K562 (cell line): ENCODE measurements around the gene SERPINB3. TPM values are rescaled to one million over a fixed set of nuclear protein-coding genes. Genes with fewer than 3 reads are reported as not detected.

ENCODE experiments used
- ATAC-seq: fragments of 200-7000 bp; cut with Tn5 transposase; 3 replicates; pipeline ENCODE4 v1.9.1; 2020; ENCODE audit warnings: moderate library complexity
- BruUV-seq: library from RNA; stranded (reverse); fragments of 400-500 nt; replicated peaks from 2 replicates; lab custom pipeline; 2021; lab: Mats Ljungman, UMichigan
- CTCF ChIA-PET: fragments of 300-600 bp; formaldehyde crosslinking; extraction: SDS; loops from one replicate; lab custom pipeline; 2021; ENCODE audit warnings: low intra/inter-chr PET ratio; lab: Yijun Ruan, JAX
- POLR2A ChIA-PET: fragments of 300-600, 350-650 bp; sonication (Branson Sonifier 250); formaldehyde crosslinking; extraction: SDS; loops from one replicate; lab custom pipeline; 2021; ENCODE audit warnings: antibody characterized with exemption, inconsistent platforms; lab: Yijun Ruan, JAX
- DNase-seq, 4 experiments: peaks; one replicate each; pipeline versions ENCODE4 v3.0.0 to v3.0.0-alpha.2; 2011 to 2018; ENCODE audit warnings: low spot score in 3 of 4, mixed read lengths in 3 of 4; ENCODE audit errors: extremely low read depth in 1 of 4
- FAIRE-seq: peaks from 2 replicates; lab custom pipeline; 2011; peaks lifted over from hg19 to GRCh38; lab: Jason Lieb, UNC
- H2AFZ ChIP-seq: 2 replicates; pipeline ENCODE4 v1.6.0; 2011; ENCODE audit warnings: low read depth, low read length, control low read depth, inconsistent platforms
- H3K27ac ChIP-seq: fragments of 200-600 bp; 3 replicates; pipeline ENCODE4 v1.8.0; 2011; ENCODE audit warnings: low read depth, mild to moderate bottlenecking, control low read depth, inconsistent platforms, low read length, moderate library complexity, mixed read lengths; ENCODE audit errors: extremely low read depth
- H3K27me3 ChIP-seq, 2 experiments: fragments of 300-600 bp in 1 of 2; 2 replicates in 1 of 2; 3 replicates in 1 of 2; pipeline versions ENCODE4 v1.6.0 to v1.8.0; 2011; ENCODE audit warnings: inconsistent platforms in 2 of 2, low read length in 2 of 2, mild to moderate bottlenecking in 1 of 2, mixed read lengths in 1 of 2, moderate library complexity in 1 of 2; ENCODE audit not compliant: control insufficient read depth in 2 of 2, insufficient read depth in 2 of 2
- H3K36me3 ChIP-seq: fragments of 300-600 bp; 3 replicates; pipeline ENCODE4 v1.8.0; 2011; ENCODE audit warnings: mild to moderate bottlenecking, low read length, inconsistent platforms; ENCODE audit not compliant: control insufficient read depth, insufficient read depth
- H3K4me1 ChIP-seq, 2 experiments: fragments of 200-600 bp in 1 of 2; replicated peaks in 1 of 2; 2 replicates in 1 of 2; 3 replicates in 1 of 2; pipeline versions ENCODE4 v1.5.1 to v1.8.0; 2011; ENCODE audit warnings: inconsistent platforms in 2 of 2, low read length in 2 of 2, mild to moderate bottlenecking in 1 of 2, mixed read lengths in 1 of 2, moderate library complexity in 1 of 2; ENCODE audit not compliant: control insufficient read depth in 2 of 2, insufficient read depth in 2 of 2
- H3K4me2 ChIP-seq: 2 replicates; pipeline ENCODE4 v1.6.1; 2011; ENCODE audit warnings: low read length, control low read depth, inconsistent platforms, mixed read lengths; ENCODE audit not compliant: insufficient read depth
- H3K4me3 ChIP-seq: fragments of 200-600 bp; sonication (generic), shearing (Covaris generic); 2 replicates; pipeline ENCODE4 v1.5.1; 2016; ENCODE audit warnings: control low read depth, inconsistent platforms
- H3K79me2 ChIP-seq: fragments of 200-600 bp; 3 replicates; pipeline ENCODE4 v1.8.0; 2011; ENCODE audit warnings: low read length, inconsistent platforms; ENCODE audit not compliant: control insufficient read depth, insufficient read depth
- H3K9ac ChIP-seq, 2 experiments: 2 replicates each; pipeline versions ENCODE4 v1.6.0 to v1.6.1; 2011; ENCODE audit warnings: low read depth in 2 of 2, low read length in 2 of 2, control low read depth in 1 of 2, inconsistent platforms in 1 of 2, mild to moderate bottlenecking in 1 of 2, mixed read lengths in 1 of 2; ENCODE audit not compliant: insufficient read depth in 1 of 2
- H3K9me1 ChIP-seq: one replicate; pipeline ENCODE4 v1.6.0; 2011; ENCODE audit warnings: inconsistent platforms, mild to moderate bottlenecking, low read length, moderate library complexity; ENCODE audit not compliant: control insufficient read depth, insufficient read depth
- H3K9me3 ChIP-seq: replicated peaks from 2 replicates; pipeline ENCODE4 v1.5.1; 2011; ENCODE audit warnings: low read depth, low read length, inconsistent platforms; ENCODE audit not compliant: control insufficient read depth, insufficient read depth
- H4K20me1 ChIP-seq: replicated peaks from 2 replicates; pipeline ENCODE4 v1.6.1; 2011; ENCODE audit warnings: low read length, inconsistent platforms, mixed read lengths; ENCODE audit not compliant: control insufficient read depth, insufficient read depth
- BRD9 ChIP-seq: fragments of 450-650 bp; IDR thresholded peaks from 2 replicates; pipeline ENCODE4 v1.6.1; 2018; ENCODE audit warnings: low read depth; ENCODE audit not compliant: partially characterized antibody
- ELF1 ChIP-seq: fragments of 200-800 bp; sonication (Bioruptor generic); IDR thresholded peaks from 2 replicates; pipeline ENCODE4 v1.6.1; 2016; ENCODE audit warnings: missing genetic modification characterization, missing compliant biosample characterization
- ESRRB ChIP-seq: fragments of 250-450 bp; sonication (Bioruptor Pico); IDR thresholded peaks from 2 replicates; pipeline ENCODE4 v1.5.0; 2020; ENCODE audit warnings: mild to moderate bottlenecking, moderate library complexity, borderline replicate concordance
- ID3 ChIP-seq, 2 experiments: fragments of 250-450 bp in 1 of 2; fragments of 450-650 bp in 1 of 2; sonication (Bioruptor Pico) in 1 of 2; IDR thresholded peaks; 2 replicates each; pipeline versions ENCODE4 v1.6.1 to v1.8.0; 2016 to 2021; ENCODE audit warnings: mild to moderate bottlenecking in 2 of 2, moderate library complexity in 2 of 2, missing compliant biosample characterization in 1 of 2, missing genetic modification characterization in 1 of 2
- IRF2 ChIP-seq: sonication (generic); formaldehyde crosslinking; IDR thresholded peaks from 2 replicates; pipeline ENCODE4 v1.8.1; 2022; ENCODE audit warnings: mild to moderate bottlenecking, missing genetic modification reagents
- MBD2 ChIP-seq: sonication (generic); IDR thresholded peaks from 2 replicates; pipeline ENCODE4 v1.6.1; 2016; ENCODE audit warnings: low read depth, borderline replicate concordance
- MYC ChIP-seq, 2 experiments: fragments of 250-450 bp in 1 of 2; sonication (Bioruptor Pico) in 1 of 2; IDR thresholded peaks; 2 replicates each; pipeline versions ENCODE4 v1.5.1 to v1.6.1; 2012 to 2021; ENCODE audit warnings: low read depth in 2 of 2, borderline replicate concordance in 1 of 2, improper control_type of control experiment in 1 of 2, low read length in 1 of 2, mild to moderate bottlenecking in 1 of 2, moderate library complexity in 1 of 2
- NUFIP1 ChIP-seq: fragments of 450-650 bp; IDR thresholded peaks from 2 replicates; pipeline ENCODE4 v1.6.1; 2018; ENCODE audit not compliant: partially characterized antibody
- PHF8 ChIP-seq: fragments of 200-600 bp; sonication (generic); IDR thresholded peaks from 2 replicates; pipeline ENCODE4 v1.6.1; 2012; ENCODE audit warnings: mixed run types, mild to moderate bottlenecking, inconsistent platforms, low read length, moderate library complexity, borderline replicate concordance
- TRIM24 ChIP-seq, 2 experiments: fragments of 450-650 bp; IDR thresholded peaks; 2 replicates each; pipeline ENCODE4 v1.6.1; 2016
- ZBTB33 ChIP-seq: sonication (generic); formaldehyde crosslinking; IDR thresholded peaks from 2 replicates; pipeline ENCODE4 v1.8.1; 2023; ENCODE audit warnings: mild to moderate bottlenecking, missing genetic modification reagents
- ZC3H11A ChIP-seq: IDR thresholded peaks from 2 replicates; pipeline ENCODE4 v1.6.1; 2012; ENCODE audit warnings: low read depth, low read length, improper control_type of control experiment
- whole genome bisulfite sequencing: fragments of 100-300 bp; shearing (Covaris generic); methylation state at CpG from one replicate; pipeline ENCODE4 v1.1.6; 2016; ENCODE audit warnings: low coverage, mixed read lengths; ENCODE audit not compliant: insufficient coverage; ENCODE audit errors: missing lambda C conversion rate; 5-methylcytosine and 5-hydroxymethylcytosine counted together
- in situ Hi-C: fragments of 300-500 bp; cut with MboI; formaldehyde crosslinking; loops from 4 replicates; pipeline ENCODE4 v1.15.0; 2018; ENCODE audit warnings: inconsistent platforms, mixed read lengths
- intact Hi-C: fragments of 100-400 bp; cut with micrococcal nuclease; formaldehyde crosslinking; loops from 2 replicates; pipeline ENCODE4 v1.14.2; 2022
- polyA plus RNA-seq, 8 experiments: library from polyadenylated mRNA; depleted of rRNA in 4 of 8; stranded (reverse) in 5 of 8; unstranded in 3 of 8; fragments of >200 nt; fragmentation: Nextera tagmentation in 2 of 8; fragmentation: Illumina TruSeq in 1 of 8; extraction: Ambion mirVana in 2 of 8; extraction: Trizol in 1 of 8; gene quantifications; 2 replicates each; pipeline versions ENCODE4 v1.2.1 to v1.2.3, GENCODE V29; 2011 to 2014; ENCODE audit warnings: inconsistent platforms in 1 of 8, missing spikeins in 1 of 8
- total RNA-seq, 7 experiments: library from RNA; depleted of rRNA in 6 of 7; stranded (reverse); fragments of >200 nt in 6 of 7; fragmentation: Illumina TruSeq in 2 of 7; extraction: Trizol in 2 of 7; gene quantifications; 2 replicates each; pipeline versions ENCODE4 v1.2.1 to v1.2.3, GENCODE V29; 2011 to 2021; ENCODE audit warnings: low replicate concordance in 1 of 7
- TF ChIP-seq, protein P1 (sequence below): IDR thresholded peaks from 2 replicates; pipeline ENCODE4 v1.6.1; 2012; ENCODE audit warnings: low read depth, low read length, improper control_type of control experiment, borderline replicate concordance
- TF ChIP-seq, protein P2 (sequence below), 2 experiments: IDR thresholded peaks; 2 replicates each; pipeline ENCODE4 v1.6.1; 2012; ENCODE audit warnings: improper control_type of control experiment in 2 of 2, low read depth in 2 of 2, low read length in 2 of 2, borderline replicate concordance in 1 of 2
- TF ChIP-seq, protein P3 (sequence below): sonication (generic); IDR thresholded peaks from 2 replicates; pipeline ENCODE4 v1.6.1; 2016

The SERPINB3 gene
- total and polyA plus RNA-seq, 9 of the 15 experiments (the other 6 are each of a cell fraction or from before 2014, with no cell fraction given): not detected

DNA sequence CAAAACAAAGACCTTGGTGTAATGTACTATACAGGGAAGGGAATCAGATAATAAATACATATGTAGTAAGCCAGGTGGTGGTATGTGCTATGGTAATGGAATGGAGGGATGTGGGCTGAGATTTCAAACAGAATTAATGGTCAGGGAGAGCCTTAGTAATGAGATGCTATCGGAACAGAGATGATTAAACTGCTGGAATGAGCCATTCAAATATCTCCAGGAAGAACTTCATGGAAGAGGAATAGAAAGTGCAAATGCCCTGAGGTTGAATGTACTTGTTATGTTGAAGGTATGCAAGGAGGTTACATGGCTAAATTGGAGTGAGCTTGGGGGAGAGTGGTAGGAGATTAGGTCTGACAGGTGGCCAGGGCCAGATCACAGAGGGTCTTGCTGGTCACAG, 46.1 kb upstream of the SERPINB3 start:
- Histone ChIP-seq H4K20me1 (no peaks in the 10 kb centered on the region), H3K79me2 (no peaks in the 10 kb centered on the region), H3K27ac (no peak overlapping the region), H3K9me1 (no peaks in the 10 kb centered on the region), H3K4me3 (no peak overlapping the region), H3K9ac (no peak overlapping the region), H3K4me1 (no peaks in the 10 kb centered on the region), H3K4me2 (no peak overlapping the region), H3K9me3 (no peaks in the 10 kb centered on the region), H3K27me3 (no peaks in the 10 kb centered on the region), H3K36me3 (no peaks in the 10 kb centered on the region), H2AFZ (no peak overlapping the region)
- FAIRE-seq (no peak), DNase-seq (no peak), ATAC-seq (no peak)
- intact Hi-C loops: no loop called here
- in situ Hi-C loops: no loop called here
- 0% methylated on average over 1 of the region's 1 CpG for WGBS
- ChIA-PET POLR2A (no interaction called here), CTCF (no interaction called here)
- no TSS peak for BruUV-seq
- TF ChIP-seq MYC (IDR thresholded peaks at IDR 0.05; ENCODE audit: low read depth, low read length) (no peak), MYC (CRISPR knock-in tag; IDR thresholded peaks at IDR 0.05; ENCODE audit: borderline replicate concordance, low read depth) (no peak), ELF1 (tag) (no peak), NUFIP1 (no peak), ID3 (CRISPR knock-in tag; IDR thresholded peaks at IDR 0.05) (no peak), ID3 (tag; IDR thresholded peaks at IDR 0.05) (no peak), ZC3H11A (no peak), ESRRB (CRISPR knock-in tag) (no peak), BRD9 (no peak), PHF8 (no peak), TRIM24 (IDR thresholded peaks at IDR 0.05) (no peak), IRF2 (CRISPR knock-in tag) (no peak), ZBTB33 (CRISPR knock-in tag) (no peak), MBD2 (no peak)
- TF ChIP-seq, protein P1, sequence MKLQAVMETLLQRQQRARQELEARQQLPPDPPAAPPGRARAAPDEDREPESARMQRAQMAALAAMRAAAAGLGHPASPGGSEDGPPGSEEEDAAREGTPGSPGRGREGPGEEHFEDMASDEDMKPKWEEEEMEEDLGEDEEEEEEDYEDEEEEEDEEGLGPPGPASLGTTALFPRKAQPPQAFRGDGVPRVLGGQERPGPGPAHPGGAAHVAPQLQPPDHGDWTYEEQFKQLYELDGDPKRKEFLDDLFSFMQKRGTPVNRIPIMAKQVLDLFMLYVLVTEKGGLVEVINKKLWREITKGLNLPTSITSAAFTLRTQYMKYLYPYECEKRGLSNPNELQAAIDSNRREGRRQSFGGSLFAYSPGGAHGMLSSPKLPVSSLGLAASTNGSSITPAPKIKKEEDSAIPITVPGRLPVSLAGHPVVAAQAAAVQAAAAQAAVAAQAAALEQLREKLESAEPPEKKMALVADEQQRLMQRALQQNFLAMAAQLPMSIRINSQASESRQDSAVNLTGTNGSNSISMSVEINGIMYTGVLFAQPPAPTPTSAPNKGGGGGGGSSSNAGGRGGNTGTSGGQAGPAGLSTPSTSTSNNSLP: no peak
- TF ChIP-seq, protein P2, sequence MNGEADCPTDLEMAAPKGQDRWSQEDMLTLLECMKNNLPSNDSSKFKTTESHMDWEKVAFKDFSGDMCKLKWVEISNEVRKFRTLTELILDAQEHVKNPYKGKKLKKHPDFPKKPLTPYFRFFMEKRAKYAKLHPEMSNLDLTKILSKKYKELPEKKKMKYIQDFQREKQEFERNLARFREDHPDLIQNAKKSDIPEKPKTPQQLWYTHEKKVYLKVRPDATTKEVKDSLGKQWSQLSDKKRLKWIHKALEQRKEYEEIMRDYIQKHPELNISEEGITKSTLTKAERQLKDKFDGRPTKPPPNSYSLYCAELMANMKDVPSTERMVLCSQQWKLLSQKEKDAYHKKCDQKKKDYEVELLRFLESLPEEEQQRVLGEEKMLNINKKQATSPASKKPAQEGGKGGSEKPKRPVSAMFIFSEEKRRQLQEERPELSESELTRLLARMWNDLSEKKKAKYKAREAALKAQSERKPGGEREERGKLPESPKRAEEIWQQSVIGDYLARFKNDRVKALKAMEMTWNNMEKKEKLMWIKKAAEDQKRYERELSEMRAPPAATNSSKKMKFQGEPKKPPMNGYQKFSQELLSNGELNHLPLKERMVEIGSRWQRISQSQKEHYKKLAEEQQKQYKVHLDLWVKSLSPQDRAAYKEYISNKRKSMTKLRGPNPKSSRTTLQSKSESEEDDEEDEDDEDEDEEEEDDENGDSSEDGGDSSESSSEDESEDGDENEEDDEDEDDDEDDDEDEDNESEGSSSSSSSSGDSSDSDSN (IDR thresholded peaks at IDR 0.05; ENCODE audit: borderline replicate concordance in 1 of 2, low read depth in 2 of 2, low read length in 2 of 2): no peak
- TF ChIP-seq, protein P3, sequence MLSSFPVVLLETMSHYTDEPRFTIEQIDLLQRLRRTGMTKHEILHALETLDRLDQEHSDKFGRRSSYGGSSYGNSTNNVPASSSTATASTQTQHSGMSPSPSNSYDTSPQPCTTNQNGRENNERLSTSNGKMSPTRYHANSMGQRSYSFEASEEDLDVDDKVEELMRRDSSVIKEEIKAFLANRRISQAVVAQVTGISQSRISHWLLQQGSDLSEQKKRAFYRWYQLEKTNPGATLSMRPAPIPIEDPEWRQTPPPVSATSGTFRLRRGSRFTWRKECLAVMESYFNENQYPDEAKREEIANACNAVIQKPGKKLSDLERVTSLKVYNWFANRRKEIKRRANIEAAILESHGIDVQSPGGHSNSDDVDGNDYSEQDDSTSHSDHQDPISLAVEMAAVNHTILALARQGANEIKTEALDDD: no peak
